Suprapubic skin (tissue), 4 donors: ENCODE measurements around the gene MCM8. TPM values are rescaled to one million over a fixed set of nuclear protein-coding genes. Genes with fewer than 3 reads are reported as not detected.

ENCODE experiments used
- DNase-seq, 2 donors: peaks; one replicate each; pipeline ENCODE4 v3.0.0-alpha.2; 2019; ENCODE audit warnings: low spot score in 2 of 2
- H3K27ac ChIP-seq: fragments of 200-600 bp; sonication (generic); one replicate; pipeline ENCODE4 v1.5.1; 2019
- H3K27me3 ChIP-seq: fragments of 200-600 bp; sonication (generic); one replicate; pipeline ENCODE4 v1.5.1; 2019
- H3K36me3 ChIP-seq: fragments of 200-600 bp; sonication (generic); one replicate; pipeline ENCODE4 v1.5.1; 2019
- H3K4me1 ChIP-seq: fragments of 200-600 bp; sonication (generic); one replicate; pipeline ENCODE4 v1.5.1; 2019
- H3K4me3 ChIP-seq: fragments of 200-600 bp; sonication (generic); one replicate; pipeline ENCODE4 v1.5.1; 2019; ENCODE audit warnings: mild to moderate bottlenecking
- H3K9me3 ChIP-seq: fragments of 200-600 bp; sonication (generic); one replicate; pipeline ENCODE4 v1.5.1; 2019
- EP300 ChIP-seq: sonication (generic); formaldehyde crosslinking; IDR thresholded peaks from one replicate; pipeline ENCODE4 v1.6.1; 2017; ENCODE audit warnings: antibody characterized with exemption
- POLR2A ChIP-seq, 2 donors: fragments of 450-650 bp; IDR thresholded peaks; one replicate each; pipeline ENCODE4 v1.6.1; 2017; ENCODE audit warnings: antibody characterized with exemption in 2 of 2, mild to moderate bottlenecking in 2 of 2, moderate library complexity in 2 of 2
- POLR2AphosphoS5 ChIP-seq, 3 donors: sonication (generic); formaldehyde crosslinking; IDR thresholded peaks; one replicate each; pipeline ENCODE4 v1.6.1; 2017; ENCODE audit warnings: antibody characterized with exemption in 3 of 3
- WGBS: methylation state at CpG from one replicate; pipeline ENCODE4 v1.1.5; 2018; 5-methylcytosine and 5-hydroxymethylcytosine counted together
- total RNA-seq, 4 donors: library from RNA; depleted of rRNA; stranded (reverse); fragments of >200 nt; gene quantifications; one replicate each; pipeline ENCODE4 v1.1.0, GENCODE V29; 2016
- TF ChIP-seq, protein P1 (sequence below), 2 donors: fragments of 200-600 bp in 1 of 2; fragments of 450-650 bp in 1 of 2; sonication (generic) in 1 of 2; IDR thresholded peaks; one replicate each; pipeline ENCODE4 v1.5.1; 2016 to 2019; ENCODE audit warnings: antibody characterized with exemption in 2 of 2, mild to moderate bottlenecking in 1 of 2, moderate library complexity in 1 of 2

MCM8 gene
- total RNA-seq, 4 donors from 2014 or later, result 4.0 to 6.8 (median 4.8) TPM

DNA sequence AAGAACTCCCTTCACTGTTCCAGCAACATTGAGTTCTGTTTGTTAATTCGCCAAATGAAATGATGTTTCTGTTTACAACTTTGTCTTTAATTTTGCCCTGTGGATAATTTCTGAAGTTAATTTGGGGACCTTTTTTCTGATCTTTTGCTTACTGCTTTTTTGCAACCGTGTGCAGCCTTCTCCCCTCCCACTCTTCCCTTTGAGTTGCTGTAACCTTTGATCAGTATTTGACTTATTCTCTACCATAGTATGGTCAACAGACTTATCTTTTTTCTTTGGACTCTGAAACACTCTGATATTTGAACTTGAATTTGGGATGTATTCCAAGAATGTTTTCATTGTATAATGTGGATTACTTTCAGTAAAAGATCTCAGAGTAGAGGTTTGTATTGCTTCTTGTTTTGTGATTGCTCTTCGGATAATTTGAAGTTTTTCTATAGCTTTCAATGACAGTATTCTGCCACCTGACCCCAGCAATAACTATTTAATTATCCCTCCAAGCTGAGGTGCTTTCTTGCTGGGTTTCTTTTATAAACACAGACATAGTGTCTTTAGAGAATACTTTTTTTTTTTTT, 57.2 kb downstream of the MCM8 start:
- H3K27ac ChIP-seq, result no peak overlapping the region
- no peak for DNase-seq
- H3K4me3 ChIP-seq, result peak overlapping the region; percentile 84
- no peaks in the 10 kb centered on the region for H3K9me3 ChIP-seq
- H3K36me3 ChIP-seq, result peaks cover 22% of the 10 kb centered on the region
- WGBS, result 17% methylated on average over 3 of the region's 3 CpGs
- TF ChIP-seq EP300 (no peak), POLR2AphosphoS5 (IDR thresholded peaks at IDR 0.05) (no peak), POLR2A (IDR thresholded peaks at IDR 0.05) (no peak)
- TF ChIP-seq, protein P1, sequence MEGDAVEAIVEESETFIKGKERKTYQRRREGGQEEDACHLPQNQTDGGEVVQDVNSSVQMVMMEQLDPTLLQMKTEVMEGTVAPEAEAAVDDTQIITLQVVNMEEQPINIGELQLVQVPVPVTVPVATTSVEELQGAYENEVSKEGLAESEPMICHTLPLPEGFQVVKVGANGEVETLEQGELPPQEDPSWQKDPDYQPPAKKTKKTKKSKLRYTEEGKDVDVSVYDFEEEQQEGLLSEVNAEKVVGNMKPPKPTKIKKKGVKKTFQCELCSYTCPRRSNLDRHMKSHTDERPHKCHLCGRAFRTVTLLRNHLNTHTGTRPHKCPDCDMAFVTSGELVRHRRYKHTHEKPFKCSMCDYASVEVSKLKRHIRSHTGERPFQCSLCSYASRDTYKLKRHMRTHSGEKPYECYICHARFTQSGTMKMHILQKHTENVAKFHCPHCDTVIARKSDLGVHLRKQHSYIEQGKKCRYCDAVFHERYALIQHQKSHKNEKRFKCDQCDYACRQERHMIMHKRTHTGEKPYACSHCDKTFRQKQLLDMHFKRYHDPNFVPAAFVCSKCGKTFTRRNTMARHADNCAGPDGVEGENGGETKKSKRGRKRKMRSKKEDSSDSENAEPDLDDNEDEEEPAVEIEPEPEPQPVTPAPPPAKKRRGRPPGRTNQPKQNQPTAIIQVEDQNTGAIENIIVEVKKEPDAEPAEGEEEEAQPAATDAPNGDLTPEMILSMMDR (IDR thresholded peaks at IDR 0.05), result no peak
- no peaks in the 10 kb centered on the region for H3K27me3 ChIP-seq
- peaks cover 35% of the 10 kb centered on the region for H3K4me1 ChIP-seq

DNA sequence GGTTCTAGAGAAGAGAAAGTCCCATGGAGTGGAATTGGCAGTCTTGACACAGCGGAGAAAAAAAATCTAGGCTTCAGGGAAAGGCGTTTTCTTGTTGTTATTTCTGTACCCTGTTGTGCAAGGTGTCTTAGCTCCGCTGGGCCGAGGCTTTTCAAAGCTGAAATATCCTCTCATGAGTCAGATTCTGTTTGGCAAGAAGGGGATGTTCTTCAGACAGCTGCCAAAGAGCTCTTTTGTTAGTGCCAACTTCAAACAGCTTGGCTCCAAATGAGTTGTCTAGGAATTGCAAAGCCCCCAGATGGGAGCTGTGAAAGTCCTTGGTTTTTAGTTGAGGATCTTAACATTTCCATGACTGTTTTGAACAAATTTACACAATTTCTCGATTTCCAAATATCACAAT, 57.8 kb downstream of the MCM8 start:
- peak; percentile 81 to 86 for DNase-seq
- Histone ChIP-seq H3K9me3 (no peaks in the 10 kb centered on the region), H3K4me1 (peaks cover 35% of the 10 kb centered on the region), H3K27me3 (no peaks in the 10 kb centered on the region), H3K36me3 (peaks cover 22% of the 10 kb centered on the region), H3K27ac (no peak overlapping the region), H3K4me3 (no peak overlapping the region)
- TF ChIP-seq EP300, result no peak
- TF ChIP-seq POLR2AphosphoS5 (IDR thresholded peaks at IDR 0.05), result peak in 2 of 3 donors; percentile 63 to 68
- WGBS, result 15% methylated on average over 5 of the region's 5 CpGs

DNA sequence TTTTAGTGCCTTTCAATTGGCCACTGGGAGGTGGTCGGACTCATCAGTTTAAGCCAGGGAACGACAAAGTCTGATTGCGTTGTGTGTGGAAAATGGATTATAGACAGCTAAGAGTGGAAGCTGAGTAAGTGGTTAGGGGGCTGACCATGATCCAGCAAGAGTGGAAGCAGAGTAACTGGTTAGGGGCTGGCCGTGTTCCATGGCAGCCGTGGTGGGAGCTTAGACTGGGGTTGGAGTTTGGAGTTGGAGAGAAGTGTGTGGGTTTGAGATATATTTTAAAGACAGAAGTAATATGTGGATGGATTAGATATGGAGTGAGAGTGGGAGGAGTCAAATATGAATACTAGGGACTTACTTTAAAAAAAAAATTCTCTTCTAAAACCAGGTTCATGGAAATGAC, 61.7 kb downstream of the MCM8 start:
- H3K27ac ChIP-seq, result no peak overlapping the region
- no peaks in the 10 kb centered on the region for H3K27me3 ChIP-seq
- no peak for DNase-seq
- H3K9me3 ChIP-seq, result no peaks in the 10 kb centered on the region
- H3K4me3 ChIP-seq, result no peak overlapping the region
- 98% methylated on average over 5 of the region's 5 CpGs for WGBS
- peaks cover 20% of the 10 kb centered on the region for H3K4me1 ChIP-seq
- TF ChIP-seq EP300, result no peak
- no peak for TF ChIP-seq POLR2A (IDR thresholded peaks at IDR 0.05)
- TF ChIP-seq, protein P1 (IDR thresholded peaks at IDR 0.05), result no peak
- TF ChIP-seq POLR2AphosphoS5 (IDR thresholded peaks at IDR 0.05), result no peak
- peaks cover 36% of the 10 kb centered on the region for H3K36me3 ChIP-seq

DNA sequence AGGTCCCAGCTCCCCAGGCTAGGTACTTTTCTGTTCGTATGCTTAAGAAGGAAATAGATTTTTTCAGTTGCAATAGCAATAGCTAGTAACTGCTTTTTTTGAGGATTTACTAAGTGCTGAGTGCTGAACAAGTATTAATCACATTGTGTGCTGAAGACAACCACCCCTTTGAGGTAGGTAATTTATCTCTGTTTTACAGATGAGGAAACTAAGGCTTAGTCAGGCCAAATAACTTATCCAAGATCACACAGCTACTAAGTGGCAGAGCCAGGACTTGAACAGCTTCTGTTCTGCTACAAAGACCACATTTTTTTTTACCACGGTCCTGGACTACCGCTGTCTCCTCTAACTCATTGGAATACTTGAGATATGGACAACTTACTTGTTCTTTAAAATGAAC, 63.6 kb downstream of the MCM8 start:
- Histone ChIP-seq H3K4me1 (peaks cover 2% of the 10 kb centered on the region), H3K4me3 (no peak overlapping the region), H3K9me3 (no peaks in the 10 kb centered on the region), H3K27me3 (no peaks in the 10 kb centered on the region), H3K27ac (no peak overlapping the region), H3K36me3 (peaks cover 36% of the 10 kb centered on the region)
- WGBS, result 83% methylated on average over 3 of the region's 3 CpGs
- no peak for TF ChIP-seq POLR2A (IDR thresholded peaks at IDR 0.05)
- no peak for DNase-seq

DNA sequence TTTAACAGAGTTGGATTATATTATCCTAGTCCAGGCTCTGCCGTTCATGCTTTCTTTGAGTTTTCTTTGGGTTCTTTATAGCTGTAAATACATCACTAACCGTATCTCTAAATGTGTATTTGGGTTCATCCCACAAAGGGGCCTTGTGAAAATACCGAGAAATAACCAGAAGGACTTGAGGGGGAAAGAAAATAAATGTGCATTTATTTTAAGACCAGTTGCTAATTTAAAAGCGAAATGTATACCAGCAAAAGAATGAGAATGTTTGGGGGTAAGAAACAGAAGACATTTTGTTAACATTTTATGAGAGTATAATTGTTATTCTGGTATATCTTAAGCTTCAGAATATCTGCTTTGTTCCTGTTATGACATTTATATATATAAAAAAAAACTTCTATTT, 64.5 kb downstream of the MCM8 start:
- H3K27ac ChIP-seq, result no peak overlapping the region
- no peak for TF ChIP-seq POLR2AphosphoS5 (IDR thresholded peaks at IDR 0.05)
- TF ChIP-seq, protein P1 (IDR thresholded peaks at IDR 0.05), result no peak
- TF ChIP-seq POLR2A (IDR thresholded peaks at IDR 0.05), result no peak
- no peak for TF ChIP-seq EP300
- no peaks in the 10 kb centered on the region for H3K4me1 ChIP-seq
- no peaks in the 10 kb centered on the region for H3K9me3 ChIP-seq
- WGBS, result 90% methylated on average over 4 of the region's 4 CpGs
- no peaks in the 10 kb centered on the region for H3K27me3 ChIP-seq
- no peak for DNase-seq
- H3K4me3 ChIP-seq, result no peak overlapping the region
- H3K36me3 ChIP-seq, result peaks cover 36% of the 10 kb centered on the region

DNA sequence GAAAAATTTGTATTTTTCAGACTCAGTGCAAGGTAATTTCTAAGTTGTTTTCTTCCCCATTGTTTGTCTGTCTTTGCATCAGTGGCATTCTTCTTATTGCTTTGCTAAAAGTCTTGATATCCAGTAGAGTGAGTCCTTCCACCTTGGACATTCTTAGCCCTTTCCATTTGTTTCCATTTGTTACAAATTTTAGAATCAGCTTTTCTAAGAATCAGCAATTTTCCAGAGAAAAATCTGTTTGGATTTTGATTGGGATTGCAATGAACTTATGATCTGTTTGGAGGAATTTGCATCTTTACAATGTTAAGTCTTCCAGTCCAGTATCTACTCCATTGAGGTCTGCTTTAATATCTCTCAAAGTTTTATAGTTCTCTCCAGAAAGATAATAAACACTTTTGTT, 67.0 kb downstream of the MCM8 start:
- TF ChIP-seq, protein P1 (IDR thresholded peaks at IDR 0.05), result no peak
- TF ChIP-seq POLR2A (IDR thresholded peaks at IDR 0.05), result no peak
- no peak for TF ChIP-seq EP300
- TF ChIP-seq POLR2AphosphoS5 (IDR thresholded peaks at IDR 0.05), result no peak
- Histone ChIP-seq H3K27ac (no peak overlapping the region), H3K4me3 (no peak overlapping the region), H3K36me3 (peaks cover 18% of the 10 kb centered on the region), H3K4me1 (no peaks in the 10 kb centered on the region), H3K9me3 (no peaks in the 10 kb centered on the region), H3K27me3 (no peaks in the 10 kb centered on the region)
- DNase-seq, result no peak
